OCI-LY1 (cell line): ENCODE results near the gene TMEFF2.

Experiments
- H2AFZ ChIP-seq: fragments of 200-600 bp; sonication (generic), shearing (Covaris generic); 2 replicates; pipeline ENCODE4 v1.6.0; 2014; ENCODE audit warnings: antibody characterized with exemption, mild to moderate bottlenecking, low read length
- H3F3A ChIP-seq: fragments of 200-600 bp; sonication (generic), shearing (Covaris generic); 2 replicates; pipeline ENCODE4 v1.6.0; 2014; ENCODE audit warnings: mild to moderate bottlenecking, antibody characterized with exemption, low read length, moderate library complexity; ENCODE audit not compliant: insufficient read depth
- H3K27ac ChIP-seq: fragments of 200-600 bp; sonication (generic); 2 replicates; pipeline ENCODE4 v1.5.1; 2014; ENCODE audit warnings: low read length, mixed run types, mild to moderate bottlenecking, low read depth; ENCODE audit not compliant: poor library complexity, severe bottlenecking
- H3K27me3 ChIP-seq: fragments of 200-600 bp; sonication (generic); 2 replicates; pipeline ENCODE4 v1.6.0; 2014; ENCODE audit warnings: antibody characterized with exemption, mild to moderate bottlenecking, low read length, moderate library complexity; ENCODE audit not compliant: insufficient read depth
- H3K36me3 ChIP-seq: fragments of 200-600 bp; sonication (generic); 2 replicates; pipeline ENCODE4 v1.6.1; 2014; ENCODE audit warnings: mild to moderate bottlenecking, antibody characterized with exemption, low read length, moderate library complexity, mixed read lengths; ENCODE audit not compliant: insufficient read depth
- H3K4me1 ChIP-seq: fragments of 200-600 bp; sonication (generic); 2 replicates; pipeline ENCODE4 v1.5.1; 2014; ENCODE audit warnings: mild to moderate bottlenecking, low read length, moderate library complexity; ENCODE audit not compliant: insufficient read depth, severe bottlenecking
- H3K4me2 ChIP-seq: fragments of 200-600 bp; sonication (generic), shearing (Covaris generic); 2 replicates; pipeline ENCODE4 v1.6.1; 2014; ENCODE audit warnings: low read length
- H3K4me3 ChIP-seq: fragments of 200-600 bp; sonication (generic); 2 replicates; pipeline ENCODE4 v1.5.1; 2014; ENCODE audit warnings: low read length, low read depth, mild to moderate bottlenecking, mixed read lengths; ENCODE audit not compliant: poor library complexity, severe bottlenecking
- H3K79me2 ChIP-seq: fragments of 200-600 bp; shearing (Covaris generic); 2 replicates; pipeline ENCODE4 v1.6.1; 2016; ENCODE audit warnings: mixed run types, low read length, mixed read lengths; ENCODE audit not compliant: insufficient read depth
- H3K9ac ChIP-seq: fragments of 200-600 bp; sonication (generic), shearing (Covaris generic); 2 replicates; pipeline ENCODE4 v1.6.1; 2014; ENCODE audit warnings: mild to moderate bottlenecking, low read length, mixed read lengths
- H3K9me2 ChIP-seq: fragments of 200-600 bp; sonication (generic), shearing (Covaris generic); 2 replicates; pipeline ENCODE4 v1.6.1; 2014; ENCODE audit warnings: low read depth, mild to moderate bottlenecking, low read length, mixed read lengths
- H3K9me3 ChIP-seq: fragments of 200-600 bp; shearing (Covaris generic); 2 replicates; pipeline ENCODE4 v1.6.1; 2014; ENCODE audit warnings: low read length, mixed read lengths
- H4K20me1 ChIP-seq: fragments of 200-600 bp; sonication (generic), shearing (Covaris generic); 2 replicates; pipeline ENCODE4 v1.6.0; 2016; ENCODE audit warnings: mild to moderate bottlenecking, low read length; ENCODE audit not compliant: insufficient read depth
- EZH2 ChIP-seq: fragments of 200-600 bp; sonication (generic), shearing (Covaris generic); IDR thresholded peaks from 2 replicates; pipeline ENCODE4 v1.8.0; 2017; ENCODE audit warnings: borderline replicate concordance, mixed run types, mild to moderate bottlenecking, antibody characterized with exemption, low read length, moderate library complexity, mixed read lengths
- TF ChIP-seq, protein P1 (sequence below): fragments of 200-600 bp; sonication (generic), shearing (Covaris generic); IDR thresholded peaks from 2 replicates; pipeline ENCODE4 v1.5.1; 2017; ENCODE audit warnings: mild to moderate bottlenecking, antibody characterized with exemption, low read length, moderate library complexity, mixed read lengths

The TMEFF2 gene

DNA sequence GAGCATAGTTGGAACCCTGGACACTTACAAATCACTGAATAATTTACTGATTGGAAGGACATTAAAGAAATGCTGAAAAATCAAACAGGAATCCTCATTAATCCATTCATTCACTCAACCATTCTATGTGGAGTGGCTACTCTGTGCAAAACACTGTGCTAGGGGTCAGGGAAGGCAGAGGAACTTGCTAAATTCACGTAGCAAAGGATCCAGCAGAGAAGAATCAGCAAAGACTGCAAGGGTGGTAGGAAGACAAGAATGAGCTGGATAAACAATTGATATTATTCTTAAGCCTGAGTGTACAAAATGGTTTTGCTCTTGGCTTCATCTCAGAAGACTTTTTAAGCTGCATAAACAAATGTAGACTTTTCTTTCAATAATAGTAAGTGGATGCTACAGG, 183.5 kb downstream of the TMEFF2 start:
- no peaks in the 10 kb centered on the region for H3K79me2 ChIP-seq
- H3K36me3 ChIP-seq, result no peaks in the 10 kb centered on the region

DNA sequence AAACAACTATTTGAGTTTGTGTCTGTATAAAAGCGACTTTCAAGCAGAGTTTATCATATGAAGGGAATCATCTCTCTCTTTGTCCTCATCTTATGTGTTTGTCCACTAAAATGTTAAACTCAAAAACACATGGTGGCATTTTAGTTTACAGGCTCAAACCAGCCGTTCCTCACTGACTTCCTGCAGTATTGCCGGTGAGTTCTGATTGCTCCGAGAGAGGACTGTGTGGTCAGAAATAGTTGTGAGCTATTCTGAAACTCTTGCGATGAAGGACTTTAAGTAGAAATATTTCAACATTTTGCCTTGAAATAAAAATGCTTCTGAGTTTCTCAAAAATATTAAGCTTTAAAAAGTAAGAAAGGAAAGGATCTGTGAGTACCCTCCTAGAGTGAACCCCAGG, 184.7 kb downstream of the TMEFF2 start:
- Histone ChIP-seq H3K9ac (no peak overlapping the region), H3F3A (no peaks in the 10 kb centered on the region), H3K27ac (no peak overlapping the region), H3K4me1 (no peaks in the 10 kb centered on the region), H3K4me3 (no peak overlapping the region), H3K4me2 (no peak overlapping the region), H3K9me3 (no peaks in the 10 kb centered on the region), H3K9me2 (no peaks in the 10 kb centered on the region), H3K27me3 (no peaks in the 10 kb centered on the region), H4K20me1 (no peaks in the 10 kb centered on the region), H3K79me2 (no peaks in the 10 kb centered on the region), H3K36me3 (no peaks in the 10 kb centered on the region), H2AFZ (no peak overlapping the region)
- TF ChIP-seq, protein P1, sequence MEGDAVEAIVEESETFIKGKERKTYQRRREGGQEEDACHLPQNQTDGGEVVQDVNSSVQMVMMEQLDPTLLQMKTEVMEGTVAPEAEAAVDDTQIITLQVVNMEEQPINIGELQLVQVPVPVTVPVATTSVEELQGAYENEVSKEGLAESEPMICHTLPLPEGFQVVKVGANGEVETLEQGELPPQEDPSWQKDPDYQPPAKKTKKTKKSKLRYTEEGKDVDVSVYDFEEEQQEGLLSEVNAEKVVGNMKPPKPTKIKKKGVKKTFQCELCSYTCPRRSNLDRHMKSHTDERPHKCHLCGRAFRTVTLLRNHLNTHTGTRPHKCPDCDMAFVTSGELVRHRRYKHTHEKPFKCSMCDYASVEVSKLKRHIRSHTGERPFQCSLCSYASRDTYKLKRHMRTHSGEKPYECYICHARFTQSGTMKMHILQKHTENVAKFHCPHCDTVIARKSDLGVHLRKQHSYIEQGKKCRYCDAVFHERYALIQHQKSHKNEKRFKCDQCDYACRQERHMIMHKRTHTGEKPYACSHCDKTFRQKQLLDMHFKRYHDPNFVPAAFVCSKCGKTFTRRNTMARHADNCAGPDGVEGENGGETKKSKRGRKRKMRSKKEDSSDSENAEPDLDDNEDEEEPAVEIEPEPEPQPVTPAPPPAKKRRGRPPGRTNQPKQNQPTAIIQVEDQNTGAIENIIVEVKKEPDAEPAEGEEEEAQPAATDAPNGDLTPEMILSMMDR, result no peak
- TF ChIP-seq EZH2, result no peak

More for the DNA sequence above, 183.5 kb downstream of the TMEFF2 start:
- Histone ChIP-seq H2AFZ (no peak overlapping the region), H3K4me1 (no peaks in the 10 kb centered on the region), H3K9me2 (no peaks in the 10 kb centered on the region), H4K20me1 (no peaks in the 10 kb centered on the region), H3K9ac (no peak overlapping the region), H3F3A (no peaks in the 10 kb centered on the region), H3K27ac (no peak overlapping the region), H3K4me3 (no peak overlapping the region), H3K27me3 (no peaks in the 10 kb centered on the region), H3K4me2 (no peak overlapping the region), H3K9me3 (no peaks in the 10 kb centered on the region)
- no peak for TF ChIP-seq EZH2
- TF ChIP-seq, protein P1, result no peak

DNA sequence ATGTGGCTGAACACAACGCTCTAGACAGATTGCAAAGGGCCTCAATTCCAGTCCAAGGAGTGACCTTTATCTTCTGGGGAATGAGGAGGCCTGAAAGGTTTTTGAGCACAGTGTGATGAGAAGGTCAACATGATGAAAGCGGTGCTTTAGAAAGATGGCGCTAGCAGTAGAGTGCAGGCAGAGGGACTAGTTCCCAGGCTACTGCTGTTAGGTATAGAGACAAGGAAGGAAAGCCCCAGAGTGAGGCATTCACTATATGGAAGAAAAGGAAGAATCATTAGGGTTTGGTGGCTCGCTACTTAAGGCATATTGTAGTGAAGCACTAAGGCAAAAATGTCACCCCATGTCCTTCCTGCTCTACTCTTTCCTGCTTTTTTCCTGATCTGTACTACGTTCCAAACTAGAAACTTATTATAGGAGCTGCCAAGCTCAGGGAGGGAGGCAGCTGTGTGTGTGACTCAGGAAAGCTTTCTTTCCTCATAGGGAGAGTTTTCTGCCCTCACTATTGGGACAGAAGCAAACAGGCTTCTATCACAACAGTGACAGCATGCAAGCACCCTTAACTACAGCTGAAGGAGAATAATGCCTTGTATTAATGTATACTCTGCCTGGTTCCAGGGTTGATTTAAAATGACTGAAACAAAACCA, 187.0 kb downstream of the TMEFF2 start:
- Histone ChIP-seq H3K27me3 (no peaks in the 10 kb centered on the region), H3K4me1 (no peaks in the 10 kb centered on the region), H3K4me2 (no peak overlapping the region), H3K9me2 (no peaks in the 10 kb centered on the region), H3K36me3 (no peaks in the 10 kb centered on the region), H3K9me3 (no peaks in the 10 kb centered on the region), H3K27ac (no peak overlapping the region), H4K20me1 (no peaks in the 10 kb centered on the region), H3F3A (no peaks in the 10 kb centered on the region), H3K9ac (no peak overlapping the region), H3K4me3 (no peak overlapping the region), H3K79me2 (no peaks in the 10 kb centered on the region), H2AFZ (no peak overlapping the region)
- TF ChIP-seq, protein P1, result no peak
- TF ChIP-seq EZH2, result no peak
